HL-60/S4 treated with phorbol 12-myristate 13-acetate at 8.2 ng/mL for 4 days and 3 days (cell line): ENCODE measurements around the gene ZNF684.
"Not testable (repeated sequence)": the region's sequence is repeated elsewhere in the genome, so short reads cannot be mapped to it uniquely, and the experiment has no call there.

ENCODE experiments used
- in situ Hi-C: fragments of 300-500 bp; cut with MboI; formaldehyde crosslinking; loops from 2 replicates; pipeline ENCODE4 v1.15.0; 2022; ENCODE audit warnings: low sequenced_read_pairs

The ZNF684 gene

DNA sequence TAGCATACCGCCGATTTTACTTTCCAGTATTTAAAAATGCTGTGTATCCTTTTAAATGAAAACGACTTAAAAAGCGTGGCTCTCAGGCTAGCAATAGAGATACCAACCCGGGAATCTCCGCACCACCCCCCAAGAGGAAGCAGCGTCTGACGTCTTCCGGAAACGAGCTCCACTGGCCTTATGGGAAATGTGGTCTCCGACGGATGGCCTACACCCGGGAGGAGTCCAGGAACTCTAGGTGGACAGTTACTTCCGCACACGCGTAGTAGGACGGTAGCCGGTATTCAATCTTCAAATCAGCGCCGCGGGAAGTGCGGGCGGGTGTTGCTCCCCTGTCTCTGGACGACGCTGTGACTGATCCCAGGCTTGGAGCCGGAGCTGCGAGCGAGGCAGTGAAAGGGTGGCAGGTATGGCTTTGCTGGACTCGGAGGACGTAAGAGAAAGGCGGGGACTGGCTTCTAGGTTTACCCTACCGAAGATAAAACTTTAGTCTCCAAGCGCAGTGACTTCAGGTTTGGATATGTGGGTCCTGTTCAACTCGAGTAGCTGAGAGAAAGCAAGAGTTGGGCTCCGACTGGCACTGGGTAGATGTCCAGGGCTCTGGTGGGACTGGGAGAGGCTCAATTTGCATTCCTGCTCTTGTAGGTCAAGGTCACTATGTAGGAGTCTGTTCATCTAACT is at the start of gene ZNF684:
Gene ZNF684 (plus strand): TSS at position 257 of the 681 bp plus-strand sequence. CDS start 1,530 bp downstream, outside the sequence.
- in situ Hi-C loops, result no loop called here

DNA sequence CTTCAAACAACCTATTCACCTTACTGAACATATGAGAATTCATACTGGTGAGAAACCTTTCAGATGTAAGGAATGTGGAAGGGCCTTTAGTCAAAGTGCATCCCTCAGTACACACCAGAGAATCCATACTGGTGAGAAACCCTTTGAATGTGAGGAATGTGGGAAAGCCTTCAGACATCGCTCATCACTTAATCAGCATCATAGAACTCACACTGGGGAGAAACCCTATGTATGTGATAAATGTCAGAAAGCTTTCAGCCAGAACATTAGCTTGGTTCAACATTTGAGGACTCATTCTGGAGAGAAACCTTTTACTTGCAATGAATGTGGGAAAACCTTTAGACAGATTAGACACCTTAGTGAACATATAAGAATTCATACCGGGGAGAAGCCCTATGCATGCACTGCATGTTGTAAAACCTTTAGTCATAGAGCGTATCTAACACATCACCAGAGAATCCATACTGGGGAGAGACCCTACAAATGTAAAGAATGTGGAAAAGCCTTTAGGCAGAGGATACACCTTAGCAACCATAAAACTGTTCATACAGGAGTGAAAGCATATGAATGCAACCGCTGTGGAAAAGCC is 36.0 kb upstream of the ZNF684 start:
- in situ Hi-C loops, result no loop called here

DNA sequence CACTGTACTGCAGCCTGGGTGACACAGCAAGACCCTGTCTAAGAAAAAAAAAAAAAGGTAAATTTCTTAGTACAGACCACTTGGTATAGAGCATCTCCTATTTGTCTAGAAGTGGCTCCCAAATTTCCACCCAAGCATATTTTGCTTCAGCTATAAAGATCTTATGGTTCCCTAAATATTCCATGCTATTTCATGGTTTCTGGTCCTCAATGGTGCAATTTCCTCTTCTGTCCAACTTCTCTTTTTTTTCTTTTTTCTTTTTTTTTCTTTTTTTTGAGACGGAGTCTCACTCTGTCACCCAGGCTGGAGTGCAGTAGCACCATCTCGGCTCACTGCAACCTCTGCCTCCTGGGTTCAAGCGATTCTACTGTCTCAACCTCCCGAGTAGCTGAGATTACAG is 28.8 kb upstream of the ZNF684 start:
- in situ Hi-C loops, result not testable (repeated sequence)

DNA sequence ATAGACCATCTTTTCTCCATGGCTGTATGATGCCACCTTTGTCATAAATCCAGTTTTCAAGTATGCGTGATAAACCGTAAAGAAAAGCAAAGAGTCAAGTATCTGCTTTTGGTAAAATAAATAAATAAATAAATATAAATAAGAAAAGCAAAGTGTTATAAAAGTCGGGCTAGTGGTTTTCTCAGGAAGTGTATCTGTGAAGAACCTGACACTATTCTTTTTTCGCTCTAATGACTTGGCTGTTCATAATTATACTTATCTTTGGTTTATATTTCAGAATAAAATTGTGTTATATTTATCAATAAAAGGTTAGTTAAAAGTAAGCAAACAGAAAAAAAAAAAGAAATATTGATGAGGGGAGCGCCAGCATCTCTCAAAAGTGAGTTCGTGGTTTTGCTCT is 23.5 kb upstream of the ZNF684 start:
- in situ Hi-C loops, result no loop called here

DNA sequence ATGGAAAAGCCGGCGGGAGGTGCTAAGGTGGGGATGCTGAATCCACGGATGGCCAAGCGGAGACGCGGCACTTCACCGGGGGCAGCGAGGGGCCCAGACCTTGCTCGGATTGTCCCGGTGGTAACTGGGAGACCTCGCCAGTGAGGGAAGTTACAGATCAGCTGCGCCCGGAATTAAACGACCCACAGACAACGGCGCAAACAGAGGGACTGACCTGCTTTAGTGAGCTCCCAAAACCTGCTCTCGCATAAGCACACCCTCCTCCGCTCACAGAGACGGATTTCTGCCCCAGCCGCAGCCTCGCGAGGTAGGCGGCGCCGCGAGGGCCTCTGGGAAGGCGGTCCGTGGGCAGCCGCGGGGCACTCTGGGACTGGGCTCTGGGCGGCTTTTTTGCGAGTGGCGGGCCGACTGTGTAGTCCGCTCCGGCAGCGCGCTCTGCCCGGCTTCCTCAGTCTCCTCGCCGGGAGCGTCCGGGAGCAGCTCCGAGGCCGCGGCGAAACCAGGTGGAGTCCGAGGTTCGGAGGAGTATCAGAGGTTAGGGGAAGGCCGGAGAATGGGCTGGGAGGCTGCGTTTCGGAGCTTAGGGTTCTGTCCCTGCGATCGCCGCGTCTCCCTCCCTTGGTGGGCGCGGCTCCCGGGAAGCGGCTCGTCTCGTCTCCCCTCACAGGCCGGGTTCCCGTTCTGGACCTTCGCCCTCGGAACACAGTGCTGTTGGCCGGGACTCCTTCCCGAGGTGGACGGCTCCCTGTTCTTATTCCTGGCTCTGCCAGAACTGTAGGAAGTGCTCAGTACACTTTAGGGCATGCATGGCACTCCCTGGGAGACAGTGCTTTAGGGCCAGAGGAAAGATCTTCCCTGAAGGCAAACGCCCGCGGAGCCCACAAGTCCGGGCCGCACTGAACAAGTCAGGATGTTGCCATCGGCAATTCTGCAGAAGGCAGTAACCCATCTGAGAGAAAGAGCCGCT is 22.8 kb upstream of the ZNF684 start, which contains the start of gene EXO5:
Gene EXO5 (plus strand): TSS at position 393 of the 967 bp plus-strand sequence. CDS start 5,778 bp downstream, outside the sequence.
- in situ Hi-C loops, result no loop called here

DNA sequence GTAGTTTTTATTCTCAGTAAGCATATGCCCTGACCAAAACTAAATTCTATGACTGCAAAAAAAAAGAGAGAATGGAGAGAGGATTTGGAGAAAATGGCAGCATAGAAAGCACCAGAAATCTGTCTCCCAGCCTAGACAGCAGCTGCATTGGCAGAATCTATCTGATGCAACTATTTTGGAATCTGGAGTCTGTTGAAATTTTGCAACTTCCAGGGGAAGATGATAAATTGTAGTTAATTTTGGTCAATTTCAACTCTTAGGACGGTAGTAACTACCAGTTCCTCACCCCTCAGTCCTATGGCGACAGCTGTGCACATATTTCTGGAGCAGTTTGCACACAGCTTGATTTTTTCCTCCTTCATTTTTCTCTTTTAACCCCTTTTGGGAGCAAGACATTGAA is 11.9 kb upstream of the ZNF684 start:
- in situ Hi-C loops, result no loop called here

DNA sequence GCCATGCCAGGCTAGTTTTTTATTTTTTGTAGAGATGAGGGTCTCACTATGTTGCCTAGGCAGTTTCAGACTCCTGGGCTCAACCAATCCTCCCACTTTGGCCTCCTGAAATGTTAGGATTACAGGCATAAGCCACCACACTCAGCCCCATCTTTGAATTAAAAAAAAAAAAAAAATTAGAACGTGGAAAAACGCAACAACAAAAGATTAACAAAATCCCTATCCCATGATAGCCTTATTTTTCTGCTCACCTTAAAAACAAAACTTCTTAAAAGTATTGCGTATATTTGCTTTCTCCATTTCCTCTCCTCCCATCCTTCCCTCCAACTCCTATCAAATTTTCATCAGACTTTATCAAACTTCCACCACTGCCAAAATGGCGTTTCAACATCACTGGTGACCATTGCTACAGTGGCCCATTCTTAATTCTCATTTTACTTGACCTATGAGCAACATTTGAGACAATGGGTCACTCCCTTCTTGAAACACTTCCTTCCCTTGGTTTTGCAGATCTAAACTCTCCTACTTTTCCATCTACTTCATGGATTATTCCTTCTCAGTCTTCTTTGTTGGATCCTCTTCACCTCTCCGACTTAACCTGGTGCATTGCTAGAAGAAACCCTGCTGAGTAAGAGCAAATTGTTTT is 579 bp upstream of the ZNF684 start:
- in situ Hi-C loops, result no loop called here

DNA sequence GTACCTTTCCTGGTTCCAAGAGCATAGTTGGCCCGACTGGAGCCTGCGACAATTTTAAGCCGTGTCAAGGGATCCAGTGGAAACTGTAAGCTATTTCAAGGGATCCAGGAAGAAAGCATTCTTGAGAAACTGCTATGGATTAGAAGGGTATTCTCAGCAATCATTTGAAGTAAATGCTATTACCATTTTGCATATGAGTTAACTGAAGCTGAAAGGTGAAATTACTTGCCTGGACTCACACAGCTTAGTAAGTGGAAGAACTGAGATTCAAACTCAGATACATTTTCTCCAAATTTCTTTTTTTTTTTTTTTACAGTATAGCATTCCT is 589 bp downstream of the ZNF684 start:
- in situ Hi-C loops, result no loop called here

DNA sequence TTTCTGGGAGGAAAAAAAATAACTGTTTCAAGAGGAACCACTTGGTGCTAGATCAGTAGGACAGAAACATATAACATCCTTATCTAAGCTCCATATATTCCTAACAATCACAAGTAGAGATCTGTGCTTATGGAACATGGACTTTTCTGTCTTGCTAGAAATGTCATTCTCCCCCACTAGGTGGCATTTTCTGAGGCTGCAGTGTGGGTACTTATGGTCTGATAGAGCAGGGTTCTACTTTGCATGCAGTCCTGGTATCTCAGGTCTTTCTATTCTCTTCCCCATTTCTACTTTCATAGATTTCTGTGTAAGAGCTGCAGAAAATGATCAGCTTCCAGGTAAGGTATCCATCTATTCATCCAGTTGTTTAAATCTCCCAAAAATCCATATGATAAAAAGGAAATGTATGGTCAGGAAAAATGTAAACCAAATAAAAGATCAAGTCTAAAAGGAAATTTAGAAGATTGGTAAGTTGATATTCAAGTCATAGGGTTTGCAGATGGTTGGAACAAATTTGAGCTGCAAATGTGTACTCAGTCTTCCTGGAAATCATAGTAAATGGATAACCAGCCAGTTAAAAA is 1.5 kb downstream of the ZNF684 start:
- in situ Hi-C loops, result no loop called here

DNA sequence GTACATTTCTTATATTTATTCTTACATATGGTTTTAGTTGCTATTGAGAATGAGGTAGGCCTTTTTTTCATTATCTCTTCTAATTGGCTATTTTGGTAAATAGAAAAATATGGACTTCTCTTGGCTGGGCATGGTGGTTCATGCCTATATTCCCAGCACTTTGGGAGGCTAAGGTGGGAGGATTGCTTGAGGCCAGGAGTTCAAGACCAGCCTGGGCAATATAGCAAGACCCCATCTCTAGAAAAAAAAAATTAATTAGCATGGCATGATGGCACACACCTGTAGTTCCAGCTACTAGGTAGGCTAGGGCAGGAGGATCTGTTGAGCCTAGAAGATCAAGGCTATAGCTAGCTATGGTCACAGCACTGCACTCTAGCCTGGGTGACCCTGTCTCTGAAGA is 3.2 kb downstream of the ZNF684 start:
- in situ Hi-C loops, result no loop called here

DNA sequence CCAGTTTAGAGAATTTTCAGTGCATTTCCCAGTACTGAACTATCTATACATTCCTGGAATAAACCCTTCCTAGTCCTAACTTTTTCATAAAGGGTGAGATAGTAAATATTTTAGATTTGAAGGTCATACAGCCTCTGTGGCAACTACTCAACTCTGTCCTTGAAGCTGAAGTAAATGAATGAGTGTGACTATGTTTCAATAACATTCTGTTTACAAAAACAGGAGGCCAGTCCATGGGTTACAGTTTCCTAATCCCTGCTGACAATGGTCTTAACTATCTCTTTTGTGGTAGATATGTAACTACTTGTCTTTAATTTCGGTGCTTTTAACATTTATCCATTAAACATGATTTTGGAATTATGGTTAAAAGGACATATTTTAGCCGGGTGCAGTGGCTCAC is 4.3 kb downstream of the ZNF684 start:
- in situ Hi-C loops, result no loop called here

DNA sequence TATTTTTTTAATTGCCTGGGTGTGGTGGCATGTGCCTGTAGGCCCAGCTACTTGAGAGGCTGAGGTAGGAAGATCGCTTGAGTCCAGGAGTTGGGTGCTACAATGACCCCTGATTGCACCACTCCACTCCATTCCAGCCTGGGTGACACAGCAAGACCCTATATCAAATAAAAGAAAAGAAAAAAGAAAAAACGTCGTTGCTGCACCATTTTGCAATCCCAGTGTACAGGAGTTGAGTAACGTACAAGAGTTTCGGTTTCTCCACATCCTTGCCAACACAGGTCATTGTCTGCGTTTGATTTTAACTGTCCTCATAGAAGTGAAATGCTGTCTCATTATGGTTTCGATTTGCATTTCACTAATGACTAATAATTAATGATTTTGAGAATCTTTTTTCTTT is 7.9 kb downstream of the ZNF684 start:
- in situ Hi-C loops, result no loop called here

DNA sequence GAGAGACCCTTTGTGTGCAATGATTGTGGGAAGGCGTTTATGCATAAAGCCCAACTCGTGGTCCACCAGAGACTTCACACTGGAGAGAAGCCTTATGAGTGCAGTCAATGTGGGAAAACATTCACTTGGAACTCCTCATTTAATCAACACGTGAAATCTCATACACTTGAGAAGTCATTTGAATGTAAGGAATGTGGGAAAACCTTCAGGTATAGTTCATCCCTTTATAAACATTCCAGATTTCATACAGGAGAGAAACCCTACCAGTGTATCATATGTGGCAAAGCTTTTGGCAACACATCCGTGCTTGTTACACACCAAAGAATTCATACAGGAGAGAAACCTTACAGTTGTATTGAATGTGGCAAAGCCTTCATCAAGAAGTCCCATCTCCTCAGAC is 15.5 kb downstream of the ZNF684 start:
- in situ Hi-C loops, result no loop called here

DNA sequence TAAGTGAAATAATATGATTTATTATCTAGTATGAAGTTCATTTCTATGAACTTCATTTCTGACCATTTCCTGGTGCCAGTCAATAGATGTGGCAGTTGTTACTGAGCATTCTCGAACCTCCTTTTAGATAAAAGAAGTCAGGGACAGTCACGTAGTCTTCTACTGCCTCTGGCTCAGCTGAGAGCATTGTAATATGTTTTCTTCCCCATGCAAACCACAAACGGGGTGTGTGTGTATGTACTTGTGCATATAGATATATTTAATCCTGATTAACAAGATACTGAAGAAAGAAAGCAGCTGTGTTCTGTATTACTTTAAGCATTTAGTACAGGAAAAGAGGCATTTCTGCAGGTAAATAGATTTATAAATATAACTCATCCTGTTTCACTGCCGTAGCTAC is 21.6 kb downstream of the ZNF684 start:
- in situ Hi-C loops, result no loop called here

DNA sequence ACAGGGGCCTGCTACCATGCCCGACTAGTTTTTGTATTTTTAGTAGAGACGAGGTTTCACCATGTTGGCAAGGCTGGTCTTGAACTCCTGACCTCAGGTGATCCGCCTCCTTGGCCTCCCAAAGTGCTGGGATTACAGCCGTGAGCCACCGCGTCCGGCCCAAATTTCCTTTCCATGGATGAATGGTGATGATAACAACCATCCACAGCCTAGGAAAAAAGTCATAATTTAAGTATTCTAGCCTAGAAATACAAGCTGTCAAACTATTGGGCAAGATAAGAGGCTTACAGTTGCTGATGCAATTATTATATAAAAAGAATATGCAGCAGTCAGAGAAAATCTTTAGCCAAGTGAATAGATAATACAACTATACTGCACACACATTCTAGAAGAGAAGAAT is 23.4 kb downstream of the ZNF684 start:
- in situ Hi-C loops, result not testable (repeated sequence)

DNA sequence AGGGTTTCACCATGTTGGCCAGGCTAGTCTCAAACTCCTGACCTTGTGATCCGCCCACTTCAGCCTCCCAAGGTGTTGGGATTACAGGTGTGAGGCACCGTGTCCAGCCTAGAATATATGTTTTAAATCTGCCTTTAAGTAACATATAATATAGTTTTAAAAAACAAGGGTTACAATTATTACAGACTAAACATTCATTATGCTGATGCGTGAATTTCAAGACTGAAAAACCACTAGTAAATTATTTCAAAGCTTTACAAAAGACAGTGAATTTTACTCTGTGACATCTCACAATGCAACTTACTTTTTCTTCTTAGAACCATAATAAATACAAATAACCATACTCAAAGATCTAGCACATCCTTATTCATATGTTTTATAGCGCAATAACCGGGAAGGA is 24.7 kb downstream of the ZNF684 start:
- in situ Hi-C loops, result no loop called here

DNA sequence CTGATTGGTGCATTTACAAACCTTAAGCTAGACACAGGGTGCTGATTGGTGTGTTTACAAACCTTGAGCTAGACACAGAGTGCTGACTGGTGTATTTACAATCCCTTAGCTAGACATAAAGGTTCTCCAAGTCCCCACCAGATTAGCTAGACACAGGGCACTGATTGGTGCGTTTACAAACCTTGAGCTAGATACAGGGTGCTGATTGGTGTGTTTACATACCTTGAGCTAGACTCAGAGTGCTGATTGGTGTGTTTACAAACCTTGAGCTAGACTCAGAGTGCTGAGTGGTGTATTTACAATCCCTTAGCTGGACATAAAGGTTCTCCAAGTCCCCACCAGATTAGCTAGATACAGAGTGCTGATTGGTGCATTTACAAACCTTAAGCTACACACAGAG is 26.8 kb downstream of the ZNF684 start:
- in situ Hi-C loops, result not testable (repeated sequence)

DNA sequence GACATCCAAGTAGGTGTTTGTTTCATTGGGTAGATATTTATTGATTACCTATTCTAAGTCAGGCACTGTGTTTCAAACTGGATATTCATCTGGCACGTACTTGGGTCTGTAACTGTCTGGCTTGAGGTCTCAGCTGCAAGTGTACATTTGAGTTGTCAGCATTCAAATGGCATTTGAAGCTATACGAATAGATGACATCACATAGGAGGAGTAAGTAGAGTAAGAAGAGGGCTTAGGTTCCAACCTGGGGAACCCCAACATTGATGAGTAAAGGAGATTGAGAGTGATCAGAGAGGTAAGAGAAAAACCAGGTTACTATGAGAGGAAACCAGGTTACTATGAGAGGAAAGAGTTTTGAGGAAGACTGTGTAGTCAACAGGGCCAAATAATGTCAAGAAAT is 30.7 kb downstream of the ZNF684 start:
- in situ Hi-C loops, result no loop called here

DNA sequence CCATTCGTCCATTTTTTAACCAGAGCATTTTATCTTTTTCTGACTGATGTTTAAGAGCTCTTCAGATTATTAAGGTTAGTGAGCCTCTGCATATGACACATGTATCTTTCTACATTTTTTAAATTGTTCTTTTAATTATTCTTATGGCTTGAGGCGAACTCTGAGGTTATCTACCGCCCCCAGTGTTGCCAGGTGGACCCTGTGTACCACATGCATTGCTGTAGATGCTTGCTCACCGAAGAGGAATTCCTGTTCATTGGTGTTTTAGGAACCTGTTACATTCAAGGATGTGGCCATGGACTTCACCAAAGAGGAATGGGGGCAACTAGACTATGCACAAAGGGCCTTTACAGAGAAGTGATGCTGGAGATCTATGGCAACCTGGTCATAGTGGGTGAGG is 31.8 kb downstream of the ZNF684 start:
- in situ Hi-C loops, result no loop called here

DNA sequence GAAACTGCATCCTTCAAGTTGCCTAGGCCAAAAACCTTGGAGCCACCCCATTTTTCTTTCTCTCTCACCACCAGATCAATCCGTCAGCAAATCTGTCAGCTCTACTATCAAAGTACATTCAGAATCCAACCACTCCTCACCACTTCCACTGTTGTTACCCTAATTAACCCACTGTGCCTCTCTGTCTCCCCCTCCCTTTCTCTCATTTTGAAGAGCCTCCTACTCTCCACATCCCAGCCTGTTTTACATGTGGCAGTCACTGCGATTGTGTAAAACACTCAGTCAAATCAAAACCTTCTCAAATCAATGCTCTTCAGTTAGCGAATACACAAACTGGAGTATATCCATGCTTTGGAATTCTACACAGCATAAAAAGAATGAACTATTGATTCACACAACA is 33.1 kb downstream of the ZNF684 start:
- in situ Hi-C loops, result no loop called here

DNA sequence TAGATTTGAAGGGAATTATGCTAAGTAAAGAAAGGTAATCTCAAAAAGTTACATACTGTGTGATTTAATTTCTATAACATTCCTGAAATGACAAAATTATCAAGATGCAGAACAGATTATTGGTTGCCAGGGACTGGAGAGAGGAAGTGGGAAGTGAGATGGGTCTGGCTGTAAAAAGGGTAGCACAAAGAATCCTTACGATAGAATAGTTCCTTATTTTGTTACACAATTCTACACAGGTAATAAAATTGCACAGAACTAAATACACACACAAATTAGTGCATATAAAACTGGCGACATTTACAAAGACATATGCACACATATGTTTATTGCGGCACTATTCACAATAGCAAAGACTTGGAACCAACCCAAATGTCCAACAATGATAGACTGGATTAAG is 33.5 kb downstream of the ZNF684 start:
- in situ Hi-C loops, result no loop called here
